Uterus (tissue), 4 donors: ENCODE results near the gene NECTIN4. TPM values are rescaled to one million over a fixed set of nuclear protein-coding genes. Genes with fewer than 3 reads are reported as not detected.

ENCODE experiments used
- DNase-seq, 2 donors: peaks; one replicate each; pipeline ENCODE4 v3.0.0-alpha.2; 2019 to 2020
- H3K27ac ChIP-seq, 2 donors: fragments of 200-600 bp; sonication (generic); 1 replicate in 1 of 2; 2 replicates in 1 of 2; pipeline ENCODE4 v1.5.1; 2016 to 2018
- H3K27me3 ChIP-seq, 2 donors: fragments of 200-600 bp; sonication (generic); one replicate each; pipeline ENCODE4 v1.5.1; 2018 to 2019; ENCODE audit warnings: control low read depth in 1 of 2
- H3K36me3 ChIP-seq, 2 donors: fragments of 200-600 bp; sonication (generic); one replicate each; pipeline ENCODE4 v1.5.1; 2019; ENCODE audit warnings: control low read depth in 1 of 2
- H3K4me1 ChIP-seq, 2 donors: fragments of 200-600 bp; sonication (generic); one replicate each; pipeline ENCODE4 v1.5.1; 2018 to 2019; ENCODE audit warnings: control low read depth in 1 of 2
- H3K4me3 ChIP-seq, 2 donors: fragments of 200-600 bp; sonication (generic); 1 replicate in 1 of 2; 2 replicates in 1 of 2; pipeline ENCODE4 v1.5.1; 2018 to 2019; ENCODE audit warnings: mild to moderate bottlenecking in 1 of 2
- H3K9me3 ChIP-seq, 2 donors: fragments of 200-600 bp; sonication (generic); one replicate each; pipeline ENCODE4 v1.5.1; 2019; ENCODE audit warnings: control low read depth in 1 of 2
- CTCF ChIP-seq, 4 experiments: fragments of 200-600 bp in 2 of 4; fragments of 450-650 bp in 2 of 4; sonication (generic) in 2 of 4; IDR thresholded peaks; one replicate each; pipeline ENCODE4 v1.5.1; 2016 to 2019; ENCODE audit warnings: antibody characterized with exemption in 4 of 4, mild to moderate bottlenecking in 2 of 4, moderate library complexity in 1 of 4
- POLR2A ChIP-seq, 2 donors: fragments of 450-650 bp; IDR thresholded peaks; one replicate each; pipeline ENCODE4 v1.6.1; 2016; ENCODE audit warnings: antibody characterized with exemption in 2 of 2, mild to moderate bottlenecking in 1 of 2, moderate library complexity in 1 of 2
- intact Hi-C: fragments of 100-400 bp; cut with DNase I; formaldehyde crosslinking; loops from one replicate; pipeline ENCODE4 v1.15.1; 2023; ENCODE audit warnings: low total_unique reads
- total RNA-seq, 4 donors: library from RNA; depleted of rRNA in 3 of 4; stranded (reverse); fragments of >200 nt in 3 of 4; gene quantifications; one replicate each; pipeline versions ENCODE4 v1.1.0 to v1.2.4, GENCODE V29; 2014 to 2023
- donor health status: DM: yes; HTN: yes; CAD: no.

The NECTIN4 gene
- 1 to 10 TPM in 1 of 4 donors, not detected in 3; 2.1 TPM for total RNA-seq

GRCh38 chr1:161089251-161089924 is at the start of gene NECTIN4:
Gene NECTIN4, minus strand, starts transcription at chr1:161089558. Its CDS starts 262 bp downstream, at chr1:161089296.
- Histone ChIP-seq H3K36me3 (no peaks in the 10 kb centered on the region), H3K4me3 (no peak within 1 kb of the TSS), H3K4me1 (no peaks in the 10 kb centered on the region), H3K9me3 (no peaks in the 10 kb centered on the region), H3K27me3 (no peaks in the 10 kb centered on the region), H3K27ac (no peak within 1 kb of the TSS)
- TF ChIP-seq POLR2A (IDR thresholded peaks at IDR 0.05) (peak in 1 of 2 donors; percentile 10), CTCF (IDR thresholded peaks at IDR 0.05) (no peak)
- no peak for DNase-seq
- intact Hi-C loops, result no loop called here

- intact Hi-C loops, result no loop called here
- Histone ChIP-seq H3K27ac (no peak overlapping the region), H3K4me1 (peaks cover 0 to 3% of the 10 kb centered on the region in 2 donors), H3K36me3 (no peaks in the 10 kb centered on the region), H3K4me3 (no peak overlapping the region), H3K27me3 (no peaks in the 10 kb centered on the region), H3K9me3 (no peaks in the 10 kb centered on the region)
- TF ChIP-seq POLR2A (IDR thresholded peaks at IDR 0.05), result no peak
- TF ChIP-seq CTCF (IDR thresholded peaks at IDR 0.05), result no peak
- no peak for DNase-seq
These were observed 49.1 kb upstream of the NECTIN4 start for GRCh38 chr1:161138431-161138830.

GRCh38 chr1:161137881-161138280 is 48.5 kb upstream of the NECTIN4 start:
- intact Hi-C loops, result no loop called here
- Histone ChIP-seq H3K27me3 (no peaks in the 10 kb centered on the region), H3K9me3 (no peaks in the 10 kb centered on the region), H3K4me3 (no peak overlapping the region), H3K4me1 (peaks cover 0 to 3% of the 10 kb centered on the region in 2 donors), H3K27ac (no peak overlapping the region), H3K36me3 (no peaks in the 10 kb centered on the region)
- no peak for DNase-seq
- no peak for TF ChIP-seq CTCF (IDR thresholded peaks at IDR 0.05)
- TF ChIP-seq POLR2A (IDR thresholded peaks at IDR 0.05), result no peak

- DNase-seq, result no peak
- Histone ChIP-seq H3K4me3 (peak overlapping the region; percentile 87 to 89), H3K4me1 (peaks cover 0 to 3% of the 10 kb centered on the region in 2 donors), H3K27me3 (no peaks in the 10 kb centered on the region), H3K9me3 (no peaks in the 10 kb centered on the region), H3K27ac (peak overlapping the region; percentile 97 to 99), H3K36me3 (no peaks in the 10 kb centered on the region)
- intact Hi-C loops, result no loop called here
- TF ChIP-seq CTCF (IDR thresholded peaks at IDR 0.05) (no peak), POLR2A (IDR thresholded peaks at IDR 0.05) (no peak)
These were observed 43.9 kb upstream of the NECTIN4 start for GRCh38 chr1:161133220-161133740.

- H3K4me3 ChIP-seq, result peak within 1 kb of the TSS; percentile 87 to 89
- peak; percentile 93 to 96 for DNase-seq
- no peaks in the 10 kb centered on the region for H3K36me3 ChIP-seq
- no peaks in the 10 kb centered on the region for H3K9me3 ChIP-seq
- peaks cover 0 to 10% of the 10 kb centered on the region in 2 donors for H3K4me1 ChIP-seq
- intact Hi-C loops, result no loop called here
- TF ChIP-seq CTCF (IDR thresholded peaks at IDR 0.05), result peak in 1 of 4 experiments; percentile 20
- TF ChIP-seq POLR2A (IDR thresholded peaks at IDR 0.05), result peak; percentile 54 to 64
- peak within 1 kb of the TSS; percentile 97 to 99 for H3K27ac ChIP-seq
- no peaks in the 10 kb centered on the region for H3K27me3 ChIP-seq
These were observed 43.3 kb upstream of the NECTIN4 start, which contains the start of gene DEDD for GRCh38 chr1:161132410-161133219. Gene DEDD, minus strand, starts transcription at chr1:161132667. Its CDS starts 8,205 bp downstream, at chr1:161124462.
